CD4-positive, alpha-beta T cell treated with Interleukin-15 for 4 hours (primary cell): ENCODE results near the gene RPL28.
"Not testable (repeated sequence)": the region's sequence is repeated elsewhere in the genome, so short reads cannot be mapped to it uniquely, and the experiment has no call there.

ENCODE experiments used
- DNase-seq: peaks from one replicate; pipeline ENCODE4 v3.0.0-alpha.2; 2020; ENCODE audit warnings: low spot score

Gene RPL28

DNA sequence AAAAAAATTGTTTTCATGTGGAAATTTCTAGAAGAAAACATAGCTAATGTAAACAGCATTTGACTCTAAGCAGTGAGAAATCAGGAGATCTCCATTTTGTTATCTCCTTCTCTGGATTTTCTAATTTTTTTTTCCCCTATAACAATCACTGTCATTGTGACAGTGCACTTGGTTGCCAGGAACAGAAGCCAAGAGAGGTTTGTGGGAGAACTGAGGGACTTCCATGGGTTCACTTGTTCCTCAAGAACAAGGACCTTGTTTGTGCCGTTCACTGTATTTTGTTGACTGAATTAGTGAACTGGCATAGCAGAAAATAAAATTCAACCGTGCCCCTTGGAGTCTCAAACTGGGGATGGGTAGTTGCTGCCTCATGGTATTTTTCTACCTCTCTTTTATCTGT is 40.3 kb downstream of the RPL28 start:
- no peak for DNase-seq

DNA sequence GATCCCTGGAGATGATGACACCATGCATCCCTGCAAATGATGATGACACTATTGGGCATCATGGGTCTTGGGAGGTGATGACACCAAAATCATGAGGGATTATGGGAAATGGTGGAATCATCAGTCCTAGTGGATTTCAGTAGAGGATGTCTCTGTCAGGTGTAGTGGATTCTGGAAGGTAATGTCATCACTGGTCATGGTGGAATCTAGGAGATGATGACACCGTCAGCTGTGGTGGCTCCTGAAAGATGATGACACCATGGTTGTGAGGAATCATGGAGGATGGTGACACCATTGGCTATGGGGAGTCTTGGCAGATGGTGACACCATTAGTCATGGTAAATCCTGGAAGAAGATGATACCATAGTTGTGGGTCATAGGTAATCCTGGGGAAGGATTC is 45.5 kb downstream of the RPL28 start:
- DNase-seq, result no peak

DNA sequence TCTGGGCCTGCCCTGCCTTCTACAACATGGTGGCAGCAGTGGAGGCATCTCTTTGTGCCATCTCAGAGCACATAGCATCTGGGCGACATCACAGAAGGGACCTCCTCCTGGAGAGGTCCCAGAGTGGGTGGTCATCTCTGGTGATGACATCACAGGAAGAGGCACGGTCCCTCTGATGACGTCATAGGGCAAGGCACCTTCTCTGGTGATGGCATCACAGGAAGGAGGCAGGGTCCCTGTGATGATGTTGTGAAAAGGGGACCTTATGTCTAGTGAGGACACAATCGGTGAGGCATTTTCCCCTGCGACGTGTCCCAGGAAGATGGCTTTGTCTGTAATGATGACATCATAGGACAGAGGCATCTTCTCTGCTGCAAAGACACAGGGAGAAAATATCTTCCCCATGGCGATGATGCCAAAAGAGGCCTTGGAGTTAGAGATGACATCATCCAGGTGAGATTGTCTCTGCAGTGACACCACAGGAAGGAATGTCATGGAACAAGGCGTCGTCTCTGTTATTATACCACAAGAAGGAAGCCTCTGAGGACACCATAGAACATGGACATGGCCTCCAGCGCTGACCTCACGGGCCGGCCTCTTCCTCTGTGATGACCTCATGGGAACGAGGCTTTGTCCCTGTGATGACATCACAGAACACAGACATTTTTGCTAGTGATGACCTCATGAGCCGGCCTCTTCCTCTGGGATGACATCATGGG is 46.7 kb downstream of the RPL28 start:
- no peak for DNase-seq

DNA sequence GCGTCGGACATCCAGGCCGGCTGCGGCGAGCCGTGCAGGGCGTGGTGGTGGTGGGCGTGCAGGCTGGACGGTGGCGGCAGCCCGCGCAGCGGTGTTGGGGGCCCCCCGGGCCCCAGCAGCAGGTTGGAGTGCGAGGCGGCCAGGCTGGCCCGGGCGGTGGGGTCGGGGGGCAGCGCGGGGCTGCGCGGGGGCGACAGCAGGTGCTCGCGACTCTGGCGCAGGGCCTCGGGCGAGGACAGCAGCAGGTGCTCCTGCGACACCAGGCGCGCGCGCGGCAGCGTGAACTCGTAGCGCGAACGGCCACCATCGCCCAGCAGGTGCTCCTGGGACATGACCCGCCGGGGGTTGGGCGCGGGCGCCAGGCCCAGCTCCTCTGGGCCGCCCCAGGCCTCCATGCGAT is 47.6 kb downstream of the RPL28 start:
- DNase-seq, result no peak

DNA sequence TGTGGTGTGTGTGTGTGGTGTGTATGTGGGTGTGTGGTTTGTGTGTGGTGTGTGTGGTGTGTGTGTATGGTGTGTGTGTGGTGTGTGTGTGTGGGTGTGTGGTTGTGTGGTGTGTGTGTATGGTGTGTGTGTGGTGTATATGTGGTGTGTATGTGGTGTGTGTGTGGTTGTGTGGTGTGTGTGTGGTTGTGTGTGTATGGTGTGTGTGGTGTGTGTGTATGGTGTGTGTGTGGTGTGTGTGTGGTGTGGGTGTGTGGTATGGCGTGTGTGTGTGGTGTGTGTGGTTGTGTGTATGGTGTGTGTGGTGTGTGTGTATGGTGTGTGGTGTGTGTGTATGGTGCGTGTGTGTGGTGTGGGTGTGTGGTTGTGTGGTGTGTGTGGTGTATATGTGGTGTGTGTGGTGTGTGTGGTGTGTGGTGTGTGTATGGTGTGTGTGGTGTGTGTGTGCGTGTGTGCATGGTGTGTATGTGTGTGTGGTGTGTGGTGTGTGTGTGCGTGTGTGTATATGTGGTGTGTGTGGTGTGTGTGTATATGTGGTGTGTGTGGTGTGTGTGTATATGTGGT is 48.7 kb downstream of the RPL28 start:
- DNase-seq, result no peak

DNA sequence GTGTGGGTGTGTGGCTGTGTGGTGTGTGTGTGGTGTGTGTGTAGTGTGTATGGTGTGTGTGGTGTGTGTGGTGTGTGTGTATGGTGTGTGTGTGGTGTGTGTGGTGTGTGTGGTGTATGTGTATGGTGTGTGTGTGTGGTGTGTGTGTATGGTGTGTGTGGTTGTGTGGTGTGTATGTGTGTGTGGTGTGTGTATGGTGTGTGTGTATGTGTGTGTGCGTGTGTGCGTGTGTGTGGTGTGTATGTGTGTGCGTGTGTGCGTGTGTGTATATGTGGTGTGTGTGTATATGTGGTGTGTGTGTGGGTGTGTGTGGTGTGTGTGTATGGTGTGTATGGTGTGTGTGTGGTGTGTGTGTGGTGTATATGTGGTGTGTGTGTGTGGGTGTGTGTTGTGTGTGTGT is 49.3 kb downstream of the RPL28 start:
- no peak for DNase-seq

DNA sequence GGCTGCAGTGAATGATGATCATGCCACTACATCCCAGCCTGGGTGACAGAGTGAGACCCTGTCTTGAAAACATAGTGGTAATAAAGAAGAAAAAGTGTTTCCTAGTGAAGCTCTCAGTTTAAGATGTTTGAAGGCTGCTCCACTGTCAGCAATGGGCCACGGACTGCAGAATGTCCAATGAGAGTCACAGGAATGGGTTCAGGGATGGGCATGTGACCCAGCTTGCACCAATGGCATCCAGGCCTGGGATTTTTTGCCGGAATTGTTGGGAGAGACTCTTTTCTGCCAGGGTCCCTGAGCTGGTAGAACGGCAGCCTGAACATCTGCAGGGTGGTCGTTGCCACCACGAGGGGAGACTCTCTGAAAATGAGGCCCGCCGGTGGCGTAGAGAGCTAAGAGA is 51.1 kb downstream of the RPL28 start:
- DNase-seq, result no peak

DNA sequence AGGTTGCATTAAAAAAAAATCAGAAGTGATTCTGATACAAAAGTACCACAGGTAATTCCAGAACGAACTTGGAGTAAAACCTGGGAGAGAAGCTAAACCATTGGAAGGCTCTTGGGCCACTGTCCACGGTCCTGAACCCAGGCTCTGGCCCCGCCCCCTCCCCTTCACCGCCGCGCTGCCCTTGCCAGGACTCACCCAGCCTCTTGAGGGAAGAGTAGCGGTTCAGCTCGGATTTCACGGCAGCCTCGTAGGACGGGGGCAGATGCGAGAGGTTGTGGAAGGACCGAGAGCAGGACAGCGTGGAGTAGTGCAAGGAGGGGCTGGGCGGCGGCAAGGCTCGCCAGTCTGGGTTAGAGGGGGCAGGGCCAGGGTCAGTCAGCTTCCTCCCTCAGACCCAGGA is 51.7 kb downstream of the RPL28 start:
- DNase-seq, result no peak

DNA sequence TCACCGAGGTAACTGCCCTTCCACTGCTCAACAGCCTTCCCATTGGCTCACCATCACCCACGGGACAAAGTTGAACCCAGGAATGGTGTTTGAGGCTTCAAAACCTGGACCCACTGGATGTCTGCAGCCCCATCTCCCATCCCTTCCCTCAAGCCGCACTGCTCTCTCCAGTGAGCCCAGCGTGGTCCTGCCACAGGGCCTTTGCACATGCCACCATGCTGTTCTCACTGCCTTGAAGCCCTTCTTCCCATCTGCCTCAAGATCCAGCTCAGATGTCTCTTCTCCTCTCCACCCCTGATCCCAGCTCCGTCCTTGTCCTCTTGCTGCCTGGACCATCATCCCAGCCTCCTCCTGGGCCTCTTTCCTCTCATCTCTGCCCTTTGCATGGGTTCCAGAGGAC is 53.3 kb downstream of the RPL28 start:
- no peak for DNase-seq

DNA sequence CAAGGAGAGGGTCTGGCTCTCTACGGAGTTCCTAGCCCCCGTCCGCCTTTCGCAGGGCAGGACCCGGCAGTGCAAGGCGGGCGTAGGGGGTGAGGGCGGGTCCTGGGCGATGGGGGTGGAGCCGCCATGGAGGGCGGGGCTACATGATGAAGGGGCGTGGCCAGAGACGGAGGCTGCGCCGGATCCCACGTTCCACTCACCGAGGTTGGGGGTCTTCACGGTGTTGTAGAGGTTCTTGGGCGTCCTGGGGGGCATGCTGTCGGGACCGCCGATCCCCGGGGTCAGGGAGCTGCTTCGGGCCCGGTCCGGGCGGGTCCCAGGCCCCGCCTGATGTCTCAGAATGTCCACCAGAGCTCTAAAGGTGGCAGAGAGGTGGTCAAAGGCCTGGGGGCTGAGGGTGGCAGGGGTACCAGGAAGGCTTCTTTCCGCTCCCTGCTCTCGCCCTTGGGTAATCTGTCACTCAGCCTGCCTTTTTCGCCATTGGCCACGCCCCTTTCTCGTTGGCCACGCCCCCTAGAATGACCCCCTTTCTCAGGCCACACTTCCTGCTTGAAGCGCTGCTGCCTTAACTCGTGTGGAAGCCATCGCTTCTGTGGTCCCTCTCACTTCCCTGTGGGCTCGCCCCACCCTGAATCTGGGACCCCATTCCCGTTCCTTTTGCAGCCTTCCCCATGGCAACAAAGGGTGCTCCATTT is 54.8 kb downstream of the RPL28 start:
- DNase-seq, result no peak

DNA sequence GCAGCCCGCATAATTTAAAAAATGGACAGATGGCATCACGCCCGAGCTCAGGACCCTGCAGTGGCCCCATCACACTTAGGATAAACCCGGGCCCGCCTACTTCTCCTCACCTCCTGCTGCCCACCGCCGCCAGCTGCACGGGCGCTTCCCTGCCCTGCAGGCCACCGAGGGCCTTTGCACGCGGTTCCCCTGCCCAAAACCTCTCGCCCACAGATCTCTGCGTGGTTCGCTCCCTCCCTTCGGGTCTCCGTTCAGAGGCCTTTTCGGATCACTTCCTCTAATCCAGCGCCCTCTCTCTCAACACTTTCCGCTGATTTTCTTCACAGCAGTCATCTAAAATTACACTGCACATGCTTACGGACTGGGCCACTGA is 55.6 kb downstream of the RPL28 start:
- DNase-seq, result no peak

DNA sequence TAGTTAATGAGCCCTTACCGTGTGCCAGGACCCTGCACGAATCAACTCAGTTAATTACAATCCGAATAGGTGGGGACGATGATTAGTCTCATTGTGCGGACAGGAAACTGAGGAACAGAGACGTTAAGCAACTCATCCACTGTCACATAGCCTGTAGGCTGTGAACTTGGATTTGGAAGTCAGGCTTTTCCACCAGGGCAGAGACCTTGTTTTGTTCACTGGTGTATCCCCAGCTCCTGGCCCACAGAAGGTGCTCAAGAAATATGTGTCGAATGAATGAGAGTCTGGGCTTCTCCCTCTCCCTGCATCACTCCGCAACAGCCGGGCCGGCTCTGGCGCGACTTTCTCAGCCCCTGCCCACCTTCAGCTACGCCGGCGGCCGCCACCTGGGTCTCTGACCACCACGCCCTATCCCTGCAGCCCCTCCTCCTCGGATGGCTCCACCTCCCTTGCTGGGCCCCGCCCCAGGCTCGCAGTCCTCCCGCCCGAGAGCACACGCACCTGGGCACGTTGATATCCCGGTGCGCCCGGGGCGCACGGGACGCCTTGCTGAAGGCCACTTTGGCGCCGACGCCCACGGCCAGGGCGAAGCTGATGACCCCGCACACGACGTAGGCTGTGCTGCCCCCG is 56.1 kb downstream of the RPL28 start:
- DNase-seq, result no peak

DNA sequence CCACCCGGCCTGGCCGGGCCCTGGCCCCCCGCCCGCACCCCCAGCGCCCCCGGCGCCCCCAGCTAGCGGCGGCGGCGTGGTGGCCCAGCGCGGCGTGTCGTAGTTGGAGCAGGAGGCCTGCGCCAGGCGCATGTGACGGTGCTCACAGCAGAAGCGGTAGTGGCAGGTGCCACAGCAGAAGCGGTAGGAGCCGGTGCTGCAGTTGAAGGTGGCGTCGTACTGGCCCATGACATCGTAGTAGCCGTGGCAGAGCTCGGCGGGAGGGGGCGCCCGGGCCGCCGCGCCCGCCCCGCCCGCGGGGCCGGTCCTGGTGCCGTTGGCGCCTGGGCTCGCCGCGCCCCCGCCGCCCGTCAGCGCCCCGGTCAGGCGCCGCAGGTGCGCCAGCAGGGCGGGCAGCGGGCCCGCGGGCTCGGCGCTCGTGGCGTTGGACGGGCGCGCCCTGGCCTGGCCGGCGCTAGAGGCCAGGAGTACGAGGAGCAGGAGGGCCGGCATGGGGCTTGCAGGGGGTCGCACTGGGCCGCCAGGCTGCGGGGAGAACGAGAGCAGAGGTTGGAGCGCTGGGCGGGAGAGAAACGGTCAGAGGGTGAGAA is 56.7 kb downstream of the RPL28 start:
- DNase-seq, result no peak

DNA sequence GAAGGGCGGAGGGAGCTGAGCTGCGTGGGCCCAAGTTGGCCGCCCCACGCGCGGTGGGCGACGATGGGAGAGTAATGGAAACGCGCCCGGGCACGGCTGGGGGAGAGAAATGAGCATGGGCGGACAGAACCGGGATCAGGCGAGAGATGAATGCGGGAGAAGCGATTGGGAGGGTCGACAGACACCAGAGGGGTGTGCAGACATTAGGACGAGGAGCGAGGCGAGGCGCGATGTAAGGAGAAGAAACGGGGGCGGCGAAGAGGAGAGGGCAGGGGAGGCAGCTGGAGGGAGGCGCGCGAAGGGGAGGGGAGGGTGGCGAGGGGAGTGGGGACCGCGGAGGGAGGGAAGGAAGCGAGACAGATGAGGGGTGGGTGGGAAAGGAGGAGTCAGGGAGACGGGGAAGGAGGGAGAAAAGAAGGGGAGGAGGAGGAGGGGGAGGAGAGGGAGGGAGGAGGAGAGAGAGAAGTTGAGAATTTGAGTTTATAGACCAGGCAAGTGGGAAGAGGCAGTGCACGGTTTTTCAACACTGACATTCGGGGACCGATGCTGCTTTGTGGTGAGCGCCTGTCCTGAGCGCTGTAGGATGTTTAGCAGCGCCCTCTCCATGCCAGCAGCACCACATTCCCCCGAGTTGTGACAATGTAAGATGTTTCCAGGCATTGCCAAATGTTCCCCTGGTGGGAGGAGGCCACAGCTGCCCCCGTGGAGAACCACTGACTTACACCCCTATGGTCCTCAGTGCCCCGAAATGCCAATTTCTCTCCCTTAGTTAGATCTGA is 57.5 kb downstream of the RPL28 start, which contains the start of gene SHISA7:
Gene SHISA7 (minus strand): TSS at position 256 of the 779 bp plus-strand sequence. CDS start 437 bp downstream, outside the sequence.
- no peak for DNase-seq

DNA sequence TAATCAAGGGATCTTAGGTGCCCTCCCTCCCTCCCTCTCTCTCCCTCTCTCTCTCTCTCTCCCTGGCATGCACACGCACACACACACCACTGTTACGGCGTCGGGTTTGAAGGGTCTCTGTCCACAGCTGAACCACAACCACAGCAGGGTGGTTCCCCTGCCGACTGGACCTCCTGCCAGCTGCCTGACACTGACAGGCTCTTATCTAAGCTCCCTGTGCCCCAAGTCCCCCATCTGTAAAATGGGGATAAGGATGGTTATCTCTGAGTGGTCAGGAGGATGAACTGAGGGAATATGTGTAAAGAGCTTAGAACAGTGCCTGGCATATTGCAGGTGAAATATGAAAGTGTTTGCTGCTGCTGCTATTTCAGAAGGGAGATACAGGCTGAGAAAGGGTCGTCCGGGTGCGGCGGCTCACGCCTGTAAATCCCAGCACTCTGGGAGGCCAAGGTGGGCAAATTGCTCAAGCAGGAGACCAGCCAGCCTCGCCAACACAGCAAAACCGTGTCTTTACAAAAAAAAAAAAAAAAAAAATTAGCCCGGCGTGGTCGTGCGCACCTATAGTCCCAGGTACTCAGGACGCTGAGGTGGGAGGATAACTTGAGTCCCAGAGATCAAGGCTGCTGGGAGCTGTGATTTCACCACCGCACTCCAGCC is 58.2 kb downstream of the RPL28 start:
- no peak for DNase-seq

DNA sequence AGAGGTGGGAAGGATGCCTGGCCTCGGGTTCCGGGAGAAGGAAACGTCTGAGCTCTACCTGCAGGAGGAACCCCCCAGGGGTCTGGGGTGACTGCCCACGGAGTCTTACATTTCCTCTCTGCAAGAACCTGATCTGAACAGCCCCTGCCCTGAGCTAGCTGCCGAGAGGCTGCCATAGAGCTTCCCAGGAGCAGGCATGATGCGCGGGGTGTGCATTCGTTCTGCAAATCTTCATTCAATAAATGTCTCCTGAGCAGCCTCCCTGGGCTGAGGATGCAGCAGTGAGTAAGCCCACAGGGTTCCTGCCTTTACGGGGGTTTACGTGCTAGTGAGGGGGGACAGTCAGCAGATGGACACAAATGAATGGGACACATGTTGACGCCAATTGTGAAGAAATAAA is 58.9 kb downstream of the RPL28 start:
- DNase-seq, result no peak

DNA sequence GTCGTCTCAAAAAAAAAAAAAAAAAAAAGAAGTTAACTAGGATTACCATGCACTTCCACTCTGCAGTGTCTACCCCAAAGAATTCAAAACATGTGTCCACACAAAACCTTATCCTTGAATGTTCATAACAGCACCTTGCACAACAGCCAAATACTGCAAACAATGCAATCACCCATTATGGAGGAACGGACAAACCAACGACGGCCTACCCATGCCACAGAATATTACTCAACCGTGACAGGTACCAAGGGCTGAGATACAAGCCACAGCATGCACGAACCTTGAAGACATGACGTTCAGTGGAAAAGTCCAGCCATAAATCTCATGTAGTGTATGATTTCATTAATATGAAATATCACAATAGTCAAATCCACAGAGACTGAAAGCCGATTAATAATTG is 60.3 kb downstream of the RPL28 start:
- DNase-seq, result no peak

DNA sequence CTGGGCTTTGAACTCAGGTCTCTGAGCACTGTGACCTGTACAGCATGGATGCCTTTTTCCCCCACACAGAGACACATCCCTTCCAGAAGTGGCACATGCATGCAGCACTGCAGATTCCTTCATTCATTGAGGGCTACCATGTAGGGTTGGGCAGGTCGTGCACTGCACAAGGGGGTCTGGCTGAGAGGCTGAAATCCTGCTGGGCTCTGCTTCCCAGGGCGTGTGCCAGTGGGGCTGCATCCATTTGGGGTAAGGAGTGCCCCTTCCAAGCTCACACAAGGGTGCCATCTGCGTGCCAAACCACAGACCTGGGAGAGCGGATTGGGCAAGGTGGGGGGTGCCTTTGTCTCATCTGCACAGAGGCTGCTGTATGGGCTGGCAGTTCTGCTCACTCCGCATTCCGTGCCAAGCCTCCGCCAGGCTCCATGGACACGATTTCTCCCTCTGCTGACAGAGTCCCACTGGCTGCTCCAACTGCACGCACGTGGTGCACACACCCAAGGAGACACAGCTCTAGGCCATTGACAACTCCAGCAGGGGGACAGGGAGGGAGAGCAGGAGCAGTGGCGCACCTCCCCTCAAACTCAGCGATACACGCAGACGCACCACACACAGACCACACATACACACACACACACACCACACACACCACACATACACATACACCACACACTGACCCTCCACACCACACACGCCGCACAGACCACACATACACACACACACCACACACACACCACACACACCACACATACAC is 61.9 kb downstream of the RPL28 start:
- DNase-seq, result no peak

DNA sequence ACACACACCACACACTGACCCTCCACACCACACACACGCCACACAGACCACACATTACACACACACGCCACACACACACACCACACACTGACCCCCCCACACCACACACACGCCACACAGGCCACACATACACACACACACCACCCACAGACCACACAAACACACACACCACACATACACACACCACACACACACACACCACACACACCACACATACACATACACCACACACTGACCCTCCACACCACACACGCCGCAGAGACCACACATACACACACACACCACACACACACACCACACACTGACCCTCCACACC is 62.4 kb downstream of the RPL28 start:
- DNase-seq, result not testable (repeated sequence)

DNA sequence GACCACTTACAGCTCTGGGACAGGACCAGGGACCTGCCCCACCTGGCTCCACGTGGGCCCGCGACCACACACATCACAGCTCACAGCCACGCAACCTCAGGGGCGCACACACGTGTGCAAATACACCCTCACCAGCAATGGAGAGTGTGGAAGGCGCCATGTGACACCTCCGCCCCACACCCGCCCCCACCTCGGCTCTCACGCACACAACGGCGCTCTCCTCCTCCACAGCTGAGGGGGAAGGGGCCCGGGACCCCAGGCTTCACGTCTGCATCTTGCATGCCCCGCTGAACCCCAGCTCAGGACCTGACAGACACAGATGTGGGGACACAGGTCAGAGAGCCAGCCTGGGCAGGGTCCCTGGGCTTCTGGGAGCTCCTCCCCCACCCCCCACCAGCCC is 63.7 kb downstream of the RPL28 start:
- DNase-seq, result no peak
